Measurements from ENCODE around the gene MYH7B.

MYH7B gene

DNA sequence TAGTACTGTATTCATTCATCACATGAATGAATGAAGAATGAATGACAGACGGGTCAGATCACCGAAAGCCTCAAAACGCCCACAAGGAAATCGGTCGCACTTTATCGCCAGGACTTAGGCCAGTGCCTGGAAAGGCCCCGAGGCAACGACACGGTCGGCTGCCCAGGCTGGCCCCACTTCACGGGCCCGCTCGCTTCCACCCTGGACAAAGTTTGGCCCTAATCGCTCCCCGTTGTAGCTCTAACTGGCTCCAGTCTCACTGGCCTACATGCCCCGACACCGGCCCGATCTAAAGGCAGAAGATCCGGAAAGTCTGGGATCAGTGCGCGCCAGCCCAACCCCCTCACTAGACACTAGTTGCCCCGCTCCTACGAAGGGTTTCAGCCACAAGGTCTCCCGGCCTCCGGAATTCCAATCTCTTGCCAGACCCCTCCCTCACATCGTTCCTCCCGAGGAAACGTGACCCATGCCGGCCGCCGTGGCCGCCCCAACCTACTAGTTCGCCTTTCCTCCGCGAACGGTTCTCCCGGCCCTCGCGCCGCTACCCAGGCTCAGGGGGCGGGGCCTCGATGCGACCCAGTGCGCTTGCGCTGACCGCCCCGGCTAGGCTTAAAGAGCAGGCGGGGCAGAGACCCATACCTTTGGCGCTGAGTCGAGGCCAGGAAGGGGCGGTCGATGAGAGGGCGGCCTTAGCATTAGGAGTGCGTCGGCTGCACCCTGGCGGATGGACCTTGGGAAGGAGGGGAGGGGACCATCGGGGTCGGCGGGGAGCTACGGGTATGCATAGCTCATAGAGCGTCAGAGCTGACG lies at the start of gene MYH7B, which contains the start of gene GSS:
MYH7B (plus strand) TSS at position 638 of the 810 bp plus-strand sequence. CDS start 22,138 bp downstream, outside the sequence.
GSS (minus strand) TSS at position 576 of the 810 bp plus-strand sequence. CDS start 3,954 bp downstream, outside the sequence.
- no peaks in the 10 kb centered on the region for H3K36me3 ChIP-seq (ENCODE audit: control insufficient read depth, insufficient read depth, low read length)
- peak; percentile 97 for DNase-seq (ENCODE audit: extremely low read depth, insufficient read length)
- H3K4me3 ChIP-seq (replicated peaks; ENCODE audit: low read depth, low read length), result peak within 1 kb of the TSS; percentile 90
- H3K27me3 ChIP-seq (replicated peaks; ENCODE audit: control insufficient read depth, insufficient read depth, low read length), result no peaks in the 10 kb centered on the region
- TF ChIP-seq, protein P1, sequence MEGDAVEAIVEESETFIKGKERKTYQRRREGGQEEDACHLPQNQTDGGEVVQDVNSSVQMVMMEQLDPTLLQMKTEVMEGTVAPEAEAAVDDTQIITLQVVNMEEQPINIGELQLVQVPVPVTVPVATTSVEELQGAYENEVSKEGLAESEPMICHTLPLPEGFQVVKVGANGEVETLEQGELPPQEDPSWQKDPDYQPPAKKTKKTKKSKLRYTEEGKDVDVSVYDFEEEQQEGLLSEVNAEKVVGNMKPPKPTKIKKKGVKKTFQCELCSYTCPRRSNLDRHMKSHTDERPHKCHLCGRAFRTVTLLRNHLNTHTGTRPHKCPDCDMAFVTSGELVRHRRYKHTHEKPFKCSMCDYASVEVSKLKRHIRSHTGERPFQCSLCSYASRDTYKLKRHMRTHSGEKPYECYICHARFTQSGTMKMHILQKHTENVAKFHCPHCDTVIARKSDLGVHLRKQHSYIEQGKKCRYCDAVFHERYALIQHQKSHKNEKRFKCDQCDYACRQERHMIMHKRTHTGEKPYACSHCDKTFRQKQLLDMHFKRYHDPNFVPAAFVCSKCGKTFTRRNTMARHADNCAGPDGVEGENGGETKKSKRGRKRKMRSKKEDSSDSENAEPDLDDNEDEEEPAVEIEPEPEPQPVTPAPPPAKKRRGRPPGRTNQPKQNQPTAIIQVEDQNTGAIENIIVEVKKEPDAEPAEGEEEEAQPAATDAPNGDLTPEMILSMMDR (IDR thresholded peaks at IDR 0.05; ENCODE audit: insufficient read depth, low read length, poor library complexity, severe bottlenecking), result peak; percentile 48

DNA sequence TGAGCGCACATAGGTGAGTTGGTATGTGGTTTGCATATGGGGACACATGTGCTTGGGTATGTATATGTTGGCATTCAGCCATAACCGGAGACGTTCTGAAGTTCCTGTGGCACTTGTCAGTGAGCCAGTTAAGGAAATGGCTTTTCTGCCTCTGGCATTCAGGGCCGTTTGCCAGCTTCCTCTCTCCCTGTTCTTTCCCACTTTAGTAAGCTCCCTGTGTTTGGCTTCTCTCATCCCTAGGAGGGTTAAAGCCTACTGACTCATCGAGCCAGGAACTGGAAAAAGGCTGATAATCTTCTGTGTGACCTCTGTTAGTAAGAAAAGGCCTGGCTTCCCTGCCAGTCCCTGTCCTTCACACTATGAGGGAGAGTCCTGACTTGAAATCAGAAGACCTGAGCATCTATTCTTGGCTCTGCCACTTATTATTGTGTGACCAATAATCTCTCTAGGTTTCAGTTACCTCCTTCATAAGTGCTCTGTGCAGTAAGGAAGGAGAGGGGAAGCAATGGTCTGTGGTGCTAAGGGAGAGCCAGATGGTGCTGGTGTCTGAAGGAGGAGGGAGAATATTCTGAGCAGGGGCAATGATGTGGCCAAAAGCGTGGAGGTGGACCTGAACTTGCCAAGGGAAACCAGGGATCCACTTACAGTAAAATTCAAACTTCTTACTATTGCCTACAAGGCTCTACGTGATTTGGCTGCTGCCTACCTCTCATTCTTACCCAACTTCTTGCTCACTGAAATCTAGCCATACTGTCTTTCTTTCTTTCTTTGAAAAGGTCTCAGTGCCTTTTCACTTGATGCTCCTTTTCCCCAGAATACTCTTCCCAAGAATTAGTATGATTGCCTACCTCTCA lies 47.8 kb upstream of the MYH7B start:
- Histone ChIP-seq H3K27me3 (replicated peaks; ENCODE audit: control insufficient read depth, insufficient read depth, low read length) (no peaks in the 10 kb centered on the region), H3K4me3 (replicated peaks; ENCODE audit: low read depth, low read length) (no peak overlapping the region), H3K36me3 (ENCODE audit: control insufficient read depth, insufficient read depth, low read length) (no peaks in the 10 kb centered on the region)
- TF ChIP-seq, protein P1 (IDR thresholded peaks at IDR 0.05; ENCODE audit: insufficient read depth, low read length, poor library complexity, severe bottlenecking), result no peak
- no peak for DNase-seq (ENCODE audit: extremely low read depth, insufficient read length)

DNA sequence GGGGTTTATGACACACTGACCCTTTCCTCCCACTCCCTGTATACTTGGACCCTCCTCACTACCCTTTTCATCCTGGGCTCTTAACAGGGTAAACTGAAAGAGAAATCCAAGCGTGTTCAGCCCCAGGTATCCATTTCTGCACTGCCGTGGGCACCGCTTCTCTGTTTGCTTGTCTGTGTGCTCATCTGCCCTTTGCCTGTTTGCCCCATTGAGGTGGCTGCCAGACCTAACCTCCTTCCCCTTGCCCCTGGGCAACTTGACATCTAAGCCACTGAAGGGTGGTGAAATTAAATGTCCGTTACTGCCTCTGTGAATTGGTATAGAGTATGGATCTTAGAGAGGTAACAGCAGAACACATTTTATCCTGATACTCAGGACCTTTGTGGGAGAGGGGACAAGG lies 40.5 kb upstream of the MYH7B start:
- no peaks in the 10 kb centered on the region for H3K27me3 ChIP-seq (replicated peaks; ENCODE audit: control insufficient read depth, insufficient read depth, low read length)
- TF ChIP-seq, protein P1 (IDR thresholded peaks at IDR 0.05; ENCODE audit: insufficient read depth, low read length, poor library complexity, severe bottlenecking), result no peak
- no peaks in the 10 kb centered on the region for H3K36me3 ChIP-seq (ENCODE audit: control insufficient read depth, insufficient read depth, low read length)
- H3K4me3 ChIP-seq (replicated peaks; ENCODE audit: low read depth, low read length), result no peak overlapping the region
- no peak for DNase-seq (ENCODE audit: extremely low read depth, insufficient read length)

DNA sequence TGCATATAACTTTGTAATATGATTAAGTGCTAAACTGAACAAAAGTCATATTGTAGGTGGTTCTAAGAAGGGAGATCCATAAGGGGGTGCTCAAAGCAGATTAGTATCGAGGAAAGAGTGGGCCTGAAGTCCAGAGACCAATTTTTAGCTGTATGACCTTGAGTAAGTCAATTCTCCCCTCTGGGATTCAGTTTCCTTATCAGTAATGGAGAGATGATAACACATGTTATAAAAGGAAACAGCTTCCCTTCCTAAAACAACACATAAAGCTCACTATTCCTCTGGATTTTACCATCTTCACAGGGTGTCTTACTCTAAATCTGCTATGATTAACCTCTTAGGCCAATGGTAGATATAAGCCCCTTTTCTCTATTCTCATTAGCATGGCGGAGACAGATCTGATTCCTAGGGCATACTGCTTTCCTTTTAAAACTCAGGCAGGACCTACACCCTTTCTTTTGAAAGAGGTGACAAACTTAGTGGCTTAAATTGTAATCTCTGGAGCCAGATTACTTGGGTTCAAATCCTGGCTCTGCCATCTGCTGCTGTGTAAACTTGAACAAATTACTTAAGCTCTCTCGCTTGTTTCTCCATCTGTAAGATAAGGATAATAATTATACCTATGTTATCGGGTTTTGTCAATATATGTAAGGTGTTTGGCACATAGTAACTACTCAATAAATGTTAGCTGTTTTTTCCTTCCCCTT lies 39.8 kb upstream of the MYH7B start:
- TF ChIP-seq, protein P1 (IDR thresholded peaks at IDR 0.05; ENCODE audit: insufficient read depth, low read length, poor library complexity, severe bottlenecking), result no peak
- no peak for DNase-seq (ENCODE audit: extremely low read depth, insufficient read length)
- H3K36me3 ChIP-seq (ENCODE audit: control insufficient read depth, insufficient read depth, low read length), result no peaks in the 10 kb centered on the region
- no peaks in the 10 kb centered on the region for H3K27me3 ChIP-seq (replicated peaks; ENCODE audit: control insufficient read depth, insufficient read depth, low read length)
- no peak overlapping the region for H3K4me3 ChIP-seq (replicated peaks; ENCODE audit: low read depth, low read length)

DNA sequence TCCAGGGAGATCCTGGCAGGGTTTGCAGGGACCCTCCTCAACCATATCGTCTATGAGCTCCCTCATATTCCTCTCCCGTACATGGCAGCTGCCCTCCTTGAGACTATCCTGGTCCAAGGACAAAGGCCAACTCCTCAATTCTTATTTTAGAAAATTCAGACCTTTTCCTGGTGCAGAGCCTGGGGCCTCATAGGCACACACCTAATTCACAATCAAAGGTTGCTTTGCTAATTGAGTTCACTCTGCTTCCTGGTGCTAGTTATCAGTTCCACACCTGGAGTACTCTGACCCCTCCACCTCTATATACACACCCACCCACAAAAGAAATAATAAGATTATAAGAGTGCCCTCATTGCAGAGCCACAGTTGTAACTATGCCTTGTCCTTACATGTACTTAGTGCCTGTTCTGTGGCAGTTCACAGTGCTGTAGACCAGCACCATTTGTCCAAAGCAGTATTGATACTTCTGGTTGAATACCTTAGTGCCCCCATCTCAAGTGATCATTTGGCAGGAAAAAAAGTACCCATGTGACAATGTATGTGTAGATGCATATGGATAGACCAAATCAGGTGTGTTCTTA lies 38.8 kb upstream of the MYH7B start:
- Histone ChIP-seq H3K36me3 (ENCODE audit: control insufficient read depth, insufficient read depth, low read length) (no peaks in the 10 kb centered on the region), H3K27me3 (replicated peaks; ENCODE audit: control insufficient read depth, insufficient read depth, low read length) (no peaks in the 10 kb centered on the region), H3K4me3 (replicated peaks; ENCODE audit: low read depth, low read length) (no peak overlapping the region)
- DNase-seq (ENCODE audit: extremely low read depth, insufficient read length), result no peak
- TF ChIP-seq, protein P1 (IDR thresholded peaks at IDR 0.05; ENCODE audit: insufficient read depth, low read length, poor library complexity, severe bottlenecking), result no peak

Data from GM06990 (cell line).